Ascending aorta (tissue), 2 donors: Measurements from ENCODE around the gene SETBP1. TPM values are rescaled to one million over a fixed set of nuclear protein-coding genes. Genes with fewer than 3 reads are reported as not detected.
"Not testable (repeated sequence)": the region's sequence is repeated elsewhere in the genome, so short reads cannot be mapped to it uniquely, and the experiment has no call there.

Experiments used
- DNase-seq, 2 donors: peaks; one replicate each; pipeline ENCODE4 v3.0.0-alpha.2; 2019; ENCODE audit warnings: low spot score in 2 of 2
- H3K27ac ChIP-seq, 2 donors: fragments of 200-600 bp; sonication (generic); one replicate each; pipeline ENCODE4 v1.5.1; 2016 to 2017; ENCODE audit warnings: mild to moderate bottlenecking in 1 of 2
- H3K27me3 ChIP-seq: fragments of 200-600 bp; sonication (generic); one replicate; pipeline ENCODE4 v1.5.1; 2017
- H3K36me3 ChIP-seq, 2 donors: fragments of 200-600 bp; sonication (generic); one replicate each; pipeline ENCODE4 v1.5.1; 2016
- H3K4me1 ChIP-seq, 2 donors: fragments of 200-600 bp; sonication (generic); one replicate each; pipeline ENCODE4 v1.5.1; 2016 to 2017; ENCODE audit warnings: mild to moderate bottlenecking in 1 of 2
- H3K4me3 ChIP-seq, 2 donors: fragments of 200-600 bp; sonication (generic); one replicate each; pipeline ENCODE4 v1.5.1; 2016 to 2017; ENCODE audit warnings: mild to moderate bottlenecking in 1 of 2
- H3K9me3 ChIP-seq, 2 donors: fragments of 200-600 bp; sonication (generic); one replicate each; pipeline ENCODE4 v1.5.1; 2016
- intact Hi-C: fragments of 100-400 bp; cut with DNase I; formaldehyde crosslinking; loops from one replicate; pipeline ENCODE4 v1.15.1; 2023
- total RNA-seq: library from RNA; depleted of rRNA; stranded (reverse); fragments of >200 nt; gene quantifications from one replicate; pipeline ENCODE4 v1.1.0, GENCODE V29; 2016
- TF ChIP-seq, protein P1 (sequence below), 3 experiments: fragments of 200-600 bp in 2 of 3; fragments of 450-650 bp in 1 of 3; sonication (generic) in 2 of 3; IDR thresholded peaks; one replicate each; pipeline ENCODE4 v1.5.1; 2016 to 2019; ENCODE audit warnings: antibody characterized with exemption in 3 of 3, mild to moderate bottlenecking in 1 of 3, moderate library complexity in 1 of 3

Gene SETBP1
- total RNA-seq, 1 donor from 2014 or later: 23.5 TPM

DNA sequence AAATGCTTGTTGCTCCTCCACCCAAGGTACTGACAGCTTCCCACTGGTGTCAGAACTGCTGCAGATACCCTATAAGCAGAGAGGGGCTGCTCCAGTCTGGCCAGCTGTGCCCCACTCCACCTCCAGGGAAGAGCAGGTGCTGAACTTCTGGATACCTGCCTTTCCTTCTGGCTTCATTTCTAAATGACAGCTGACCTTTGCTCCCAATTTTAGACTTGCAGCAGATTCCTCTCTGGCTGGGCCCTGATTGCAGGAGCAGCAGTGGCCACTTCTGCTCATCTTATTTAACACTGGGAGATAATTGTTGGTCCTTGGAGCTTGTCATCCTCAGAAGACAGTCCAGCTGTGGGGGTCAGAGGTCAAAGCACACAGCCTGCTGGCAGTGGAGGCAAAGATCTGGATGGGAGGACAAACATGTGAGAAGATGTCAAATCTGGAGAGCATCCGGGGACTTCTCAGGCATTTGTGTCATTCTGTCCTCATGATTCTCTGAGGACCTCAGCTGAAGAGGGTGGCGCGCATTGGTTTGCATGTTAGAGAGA lies 38.9 kb downstream of the SETBP1 start:
- Histone ChIP-seq H3K27me3 (no peaks in the 10 kb centered on the region), H3K36me3 (peaks cover 4 to 7% of the 10 kb centered on the region in 2 donors), H3K4me1 (peaks cover 0 to 12% of the 10 kb centered on the region in 2 donors), H3K4me3 (no peak overlapping the region), H3K27ac (no peak overlapping the region), H3K9me3 (no peaks in the 10 kb centered on the region)
- intact Hi-C loops: no loop called here
- TF ChIP-seq, protein P1, sequence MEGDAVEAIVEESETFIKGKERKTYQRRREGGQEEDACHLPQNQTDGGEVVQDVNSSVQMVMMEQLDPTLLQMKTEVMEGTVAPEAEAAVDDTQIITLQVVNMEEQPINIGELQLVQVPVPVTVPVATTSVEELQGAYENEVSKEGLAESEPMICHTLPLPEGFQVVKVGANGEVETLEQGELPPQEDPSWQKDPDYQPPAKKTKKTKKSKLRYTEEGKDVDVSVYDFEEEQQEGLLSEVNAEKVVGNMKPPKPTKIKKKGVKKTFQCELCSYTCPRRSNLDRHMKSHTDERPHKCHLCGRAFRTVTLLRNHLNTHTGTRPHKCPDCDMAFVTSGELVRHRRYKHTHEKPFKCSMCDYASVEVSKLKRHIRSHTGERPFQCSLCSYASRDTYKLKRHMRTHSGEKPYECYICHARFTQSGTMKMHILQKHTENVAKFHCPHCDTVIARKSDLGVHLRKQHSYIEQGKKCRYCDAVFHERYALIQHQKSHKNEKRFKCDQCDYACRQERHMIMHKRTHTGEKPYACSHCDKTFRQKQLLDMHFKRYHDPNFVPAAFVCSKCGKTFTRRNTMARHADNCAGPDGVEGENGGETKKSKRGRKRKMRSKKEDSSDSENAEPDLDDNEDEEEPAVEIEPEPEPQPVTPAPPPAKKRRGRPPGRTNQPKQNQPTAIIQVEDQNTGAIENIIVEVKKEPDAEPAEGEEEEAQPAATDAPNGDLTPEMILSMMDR (IDR thresholded peaks at IDR 0.05): no peak
- no peak for DNase-seq

DNA sequence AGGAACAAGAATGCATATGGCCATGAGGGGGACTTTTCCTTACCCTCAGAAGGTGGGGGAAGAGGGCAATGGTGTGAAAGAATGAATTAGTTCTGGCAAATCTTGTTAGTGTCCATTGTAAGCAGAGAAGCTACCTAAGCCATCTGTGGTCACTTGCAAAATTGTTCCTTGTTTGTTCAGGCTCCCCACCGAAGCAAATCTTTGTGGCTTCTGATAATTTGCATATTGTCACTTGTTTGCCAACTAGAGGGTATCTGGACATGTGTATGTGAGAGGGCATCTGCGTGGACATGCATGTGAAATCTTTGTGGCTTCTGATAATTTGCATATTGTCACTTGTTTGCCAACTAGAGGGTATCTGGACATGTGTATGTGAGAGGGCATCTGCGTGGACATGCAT lies 41.1 kb downstream of the SETBP1 start:
- H3K9me3 ChIP-seq, intact Hi-C loops, H3K27me3 ChIP-seq, DNase-seq, H3K36me3 ChIP-seq, H3K27ac ChIP-seq, H3K4me3 ChIP-seq: not testable (repeated sequence)
- peaks cover 9 to 29% of the 10 kb centered on the region in 2 donors for H3K4me1 ChIP-seq

DNA sequence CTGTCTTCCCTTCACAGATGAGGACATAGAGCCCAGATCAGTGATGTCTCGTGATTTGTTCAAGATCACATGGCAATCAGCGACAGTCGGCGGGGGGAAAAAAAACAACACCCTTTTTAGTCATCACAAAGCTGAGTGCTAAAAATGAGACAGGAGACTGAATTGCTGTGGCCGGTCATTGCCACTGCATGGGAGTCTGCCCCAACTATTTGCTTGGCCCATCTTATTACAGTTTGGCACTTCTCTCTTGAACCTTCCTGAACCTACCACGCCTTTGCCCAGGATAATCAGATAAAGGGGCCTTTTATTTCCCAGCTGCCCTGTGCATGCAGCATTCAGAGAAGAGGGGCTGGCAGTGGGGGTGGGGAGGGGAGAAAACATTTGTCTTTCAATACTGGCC lies 42.7 kb downstream of the SETBP1 start:
- no peak overlapping the region for H3K4me3 ChIP-seq
- intact Hi-C loops: no loop called here
- no peaks in the 10 kb centered on the region for H3K9me3 ChIP-seq
- DNase-seq: no peak
- TF ChIP-seq, protein P1 (IDR thresholded peaks at IDR 0.05): no peak
- peaks cover 4 to 7% of the 10 kb centered on the region in 2 donors for H3K36me3 ChIP-seq
- no peaks in the 10 kb centered on the region for H3K27me3 ChIP-seq
- peak overlapping the region in 1 of 2 donors; percentile 75 for H3K27ac ChIP-seq
- H3K4me1 ChIP-seq: peaks cover 9 to 30% of the 10 kb centered on the region in 2 donors

DNA sequence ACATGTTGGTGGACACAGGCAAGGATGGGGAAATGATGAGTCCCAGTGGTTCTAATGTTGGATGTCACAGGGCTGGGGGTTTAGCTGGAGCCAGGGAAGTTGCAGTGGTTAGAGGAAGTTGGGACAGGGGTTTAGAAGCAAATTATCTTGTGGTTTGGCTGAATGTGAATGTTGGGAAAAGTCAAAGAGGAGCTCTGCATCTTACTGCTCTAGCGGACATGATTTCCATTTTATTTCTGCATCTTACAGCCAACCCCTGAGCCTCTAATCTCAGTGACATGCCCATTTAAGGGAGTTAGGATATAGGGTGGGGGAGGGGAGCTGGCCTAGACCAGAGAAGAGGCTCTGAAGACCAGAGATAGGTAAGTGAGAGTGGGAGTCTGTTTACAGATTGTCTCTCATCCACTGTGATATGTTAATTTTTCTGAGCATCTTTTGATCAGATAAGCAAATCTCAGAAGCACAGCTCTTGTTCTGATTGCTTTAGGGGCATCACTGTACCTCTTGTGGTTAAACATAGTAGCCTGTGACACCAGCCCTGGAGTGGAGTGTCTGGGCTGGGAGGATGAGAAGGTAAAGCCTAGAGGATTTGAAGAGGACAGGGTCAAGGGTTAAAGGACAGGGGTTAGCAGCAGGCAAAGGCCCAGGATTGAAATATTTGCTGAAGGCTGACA lies 43.6 kb downstream of the SETBP1 start:
- Histone ChIP-seq H3K27me3 (no peaks in the 10 kb centered on the region), H3K27ac (peak overlapping the region; percentile 41 to 75), H3K9me3 (no peaks in the 10 kb centered on the region), H3K4me3 (no peak overlapping the region), H3K4me1 (peaks cover 9 to 30% of the 10 kb centered on the region in 2 donors), H3K36me3 (peaks cover 4 to 7% of the 10 kb centered on the region in 2 donors)
- TF ChIP-seq, protein P1 (IDR thresholded peaks at IDR 0.05): no peak
- intact Hi-C loops: no loop called here
- DNase-seq: peak in 1 of 2 donors; percentile 68

DNA sequence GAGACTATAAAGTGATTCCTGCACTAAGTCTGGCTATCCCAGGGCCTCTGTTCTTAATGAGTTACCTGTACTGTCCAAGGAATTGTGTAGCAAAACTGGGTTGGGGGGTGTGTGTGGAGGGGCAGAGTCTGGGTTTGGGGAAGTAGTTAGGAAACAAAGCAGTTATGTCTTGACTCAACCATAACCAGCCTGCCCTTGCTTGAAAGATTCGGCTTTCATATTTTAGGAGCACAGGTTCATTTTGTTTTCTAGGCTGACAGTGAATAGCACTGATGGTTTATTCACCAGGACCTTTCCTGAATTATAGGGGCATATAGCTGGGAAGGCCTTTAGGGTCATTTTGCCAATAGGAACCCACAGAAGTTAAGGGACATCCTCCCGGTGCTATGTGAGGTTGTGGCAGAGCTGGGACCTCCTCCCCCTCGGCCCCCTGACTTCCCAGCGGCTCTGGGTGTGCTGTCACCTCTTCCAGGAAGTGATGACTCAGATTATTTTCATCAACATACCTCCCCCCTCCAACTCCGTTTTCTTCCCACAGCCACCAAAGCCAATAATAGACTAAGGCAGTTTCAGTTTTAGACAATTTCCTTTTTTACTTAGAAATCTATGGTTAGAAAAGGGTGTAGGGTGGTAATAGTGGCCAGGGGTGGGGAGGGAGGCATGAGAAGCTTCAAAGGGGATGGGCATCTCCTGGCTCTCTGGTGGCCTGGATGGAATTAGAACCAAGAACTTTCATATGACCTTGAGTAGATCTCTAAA lies 44.8 kb downstream of the SETBP1 start:
- Histone ChIP-seq H3K4me1 (peaks cover 9 to 30% of the 10 kb centered on the region in 2 donors), H3K27ac (peak overlapping the region; percentile 59 to 75), H3K9me3 (no peaks in the 10 kb centered on the region), H3K36me3 (peaks cover 0 to 4% of the 10 kb centered on the region in 2 donors), H3K27me3 (no peaks in the 10 kb centered on the region), H3K4me3 (peak overlapping the region in 1 of 2 donors; percentile 26)
- intact Hi-C loops: loop anchor here (5.0 kb wide), 1 partner anchor 43 kb away; the partner anchor contains the start of gene SETBP1
- peak in 1 of 2 donors; percentile 82 for DNase-seq
- TF ChIP-seq, protein P1 (IDR thresholded peaks at IDR 0.05): no peak

DNA sequence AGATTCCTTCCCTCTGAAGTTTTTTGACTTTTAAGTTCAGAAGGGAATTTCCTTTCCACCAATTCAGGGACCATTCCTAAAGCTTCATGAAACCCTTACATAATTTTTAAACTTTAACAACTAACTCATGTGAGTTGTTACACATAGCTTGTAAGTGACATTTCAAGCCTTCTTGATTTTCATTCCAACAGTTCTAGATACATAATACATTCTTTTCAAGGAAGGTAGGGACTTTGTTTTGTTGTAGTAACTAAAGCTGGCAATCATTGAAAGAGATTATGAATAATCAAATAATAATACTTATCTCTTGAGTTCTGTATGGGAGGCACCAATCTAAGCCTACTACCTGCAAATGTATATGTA lies 45.4 kb downstream of the SETBP1 start:
- Histone ChIP-seq H3K9me3 (no peaks in the 10 kb centered on the region), H3K4me3 (no peak overlapping the region), H3K4me1 (peaks cover 9 to 30% of the 10 kb centered on the region in 2 donors), H3K27ac (peak overlapping the region; percentile 59 to 75), H3K27me3 (no peaks in the 10 kb centered on the region), H3K36me3 (no peaks in the 10 kb centered on the region)
- DNase-seq: no peak
- TF ChIP-seq, protein P1 (IDR thresholded peaks at IDR 0.05): no peak
- intact Hi-C loops: loop anchor here (5.0 kb wide), 1 partner anchor 44 kb away; the partner anchor contains the start of gene SETBP1
